Stimulated activated CD4-positive, alpha-beta T cell treated with anti-CD3 and anti-CD28 coated beads, Interleukin-1b, Interleukin-23, amount 100 ng/mL, for 1 hour (primary cell): Measurements from ENCODE around the gene LRRK1.

Experiments used
- DNase-seq, 2 donors: peaks; one replicate each; pipeline ENCODE4 v3.0.0-alpha.2; 2020; ENCODE audit warnings: low read depth in 2 of 2

LRRK1 gene

DNA sequence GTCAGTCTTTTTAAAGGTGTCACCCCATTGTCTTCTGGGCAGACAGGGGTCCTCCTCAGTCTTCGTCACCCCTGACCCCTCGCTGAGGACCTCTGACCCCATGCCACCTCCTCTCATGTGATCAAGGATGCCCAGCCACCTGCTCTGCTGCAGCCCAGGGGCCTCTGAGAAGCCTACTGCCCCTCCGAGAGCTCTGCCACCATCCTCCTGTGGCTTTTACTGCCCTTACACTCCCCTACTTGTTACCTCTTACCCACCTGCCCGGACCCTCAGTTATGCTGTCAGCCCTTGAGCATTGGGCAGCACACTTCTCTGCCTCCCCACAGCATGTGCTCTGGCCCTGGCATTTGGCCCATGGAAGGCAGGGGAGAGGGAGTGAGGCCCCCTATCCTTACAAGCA lies 123.2 kb downstream of the LRRK1 start:
- no peak for DNase-seq

DNA sequence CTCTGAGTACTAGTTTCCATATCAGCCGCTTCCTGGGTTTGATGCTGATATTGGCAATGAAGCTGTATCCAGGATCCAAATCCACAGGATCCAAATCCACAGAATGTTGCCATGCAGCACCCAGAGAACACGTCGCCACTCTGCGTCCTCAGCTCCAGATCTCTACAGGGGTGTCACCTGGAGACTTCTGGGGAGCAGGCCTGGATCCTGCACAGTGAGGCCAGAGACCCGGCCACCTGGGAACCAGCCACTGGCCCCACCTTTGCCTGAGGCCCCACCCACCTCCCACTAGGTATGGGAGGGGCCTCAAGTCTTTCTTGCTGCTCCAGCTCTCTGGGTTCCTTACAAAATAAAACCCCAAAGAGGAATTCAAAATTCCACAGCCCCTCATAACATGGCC lies 123.9 kb downstream of the LRRK1 start:
- DNase-seq = no peak

DNA sequence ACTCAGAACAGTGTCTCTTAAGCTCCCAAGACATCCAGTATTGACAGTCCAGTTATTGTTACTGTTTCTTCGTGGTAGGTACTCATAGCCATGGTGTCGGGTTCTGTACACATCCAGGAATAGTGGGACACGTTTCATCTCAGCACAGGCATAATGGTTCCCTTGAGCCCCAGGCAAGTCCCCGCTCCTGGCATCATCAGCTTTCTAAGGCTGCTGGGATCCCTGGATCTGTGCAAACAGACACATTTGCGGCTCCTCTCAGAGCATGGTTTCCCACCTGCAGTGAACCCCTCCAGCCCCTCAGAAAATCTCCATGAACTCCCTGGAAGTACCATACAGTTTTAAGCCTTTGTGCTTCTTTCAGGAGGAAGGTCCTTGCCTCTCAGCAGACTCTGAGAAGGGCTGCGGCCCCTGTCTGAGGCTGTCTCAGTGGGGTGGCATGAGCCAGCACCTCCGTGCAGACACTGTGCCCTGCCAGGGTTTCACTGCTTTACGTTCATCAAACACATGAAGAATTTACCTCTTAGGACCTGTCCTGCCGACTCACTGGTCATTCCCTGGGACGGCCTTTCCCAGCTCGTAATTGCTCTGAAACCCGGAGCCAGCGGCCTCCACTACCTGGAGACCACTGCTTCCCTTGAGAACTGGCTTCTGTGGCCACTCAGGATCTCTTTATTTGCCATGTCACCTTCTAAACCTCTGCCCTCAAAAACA lies 124.9 kb downstream of the LRRK1 start:
- no peak for DNase-seq

DNA sequence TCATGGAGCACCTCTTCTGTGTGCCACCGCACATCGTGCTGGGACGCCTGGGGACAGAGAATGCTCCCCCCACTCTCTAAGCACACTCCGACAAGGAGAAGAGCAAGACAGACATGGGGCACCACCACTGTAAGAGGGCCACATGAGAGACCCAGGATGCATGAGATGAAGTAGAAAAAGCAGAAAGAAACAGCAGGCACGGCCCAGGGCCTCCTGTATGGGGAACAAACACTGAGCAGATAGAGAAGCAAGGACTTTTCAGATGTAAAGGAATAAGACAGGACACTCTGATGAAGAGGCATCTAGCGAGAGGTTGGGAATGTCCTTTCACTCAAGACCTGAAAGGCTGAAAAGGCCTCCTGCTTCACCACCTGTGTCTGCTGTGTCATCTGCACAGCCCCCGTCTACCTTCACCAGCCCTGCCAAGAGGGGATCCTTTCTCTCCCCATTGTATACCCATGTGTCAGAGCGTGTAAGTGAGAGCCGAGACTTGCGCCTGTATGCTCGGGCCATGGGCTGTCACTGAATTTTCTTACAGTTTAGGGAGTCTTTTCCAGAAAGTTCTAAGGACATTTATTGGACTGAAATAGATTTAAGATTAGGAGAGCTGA lies 125.6 kb downstream of the LRRK1 start:
- DNase-seq = no peak

DNA sequence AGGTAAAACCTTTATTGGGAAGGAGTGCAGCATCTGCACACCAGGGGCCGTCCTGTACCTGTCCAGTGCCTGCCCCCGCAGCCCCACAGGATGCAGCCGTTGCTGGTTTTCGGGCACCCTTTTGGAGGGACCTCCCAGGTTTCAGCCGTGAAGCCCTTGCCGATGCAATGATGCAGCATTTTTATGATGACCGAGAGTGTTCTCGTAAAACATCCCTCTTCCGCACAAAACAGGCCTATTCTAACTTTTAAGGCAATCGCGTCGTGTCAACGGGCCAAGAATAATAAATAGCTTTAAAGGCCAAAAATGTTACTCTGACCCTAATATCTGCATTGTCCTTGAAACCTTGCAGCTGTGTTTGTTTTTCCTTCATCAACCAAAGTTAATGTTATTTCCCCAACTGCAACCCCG lies 126.1 kb downstream of the LRRK1 start:
- no peak for DNase-seq

DNA sequence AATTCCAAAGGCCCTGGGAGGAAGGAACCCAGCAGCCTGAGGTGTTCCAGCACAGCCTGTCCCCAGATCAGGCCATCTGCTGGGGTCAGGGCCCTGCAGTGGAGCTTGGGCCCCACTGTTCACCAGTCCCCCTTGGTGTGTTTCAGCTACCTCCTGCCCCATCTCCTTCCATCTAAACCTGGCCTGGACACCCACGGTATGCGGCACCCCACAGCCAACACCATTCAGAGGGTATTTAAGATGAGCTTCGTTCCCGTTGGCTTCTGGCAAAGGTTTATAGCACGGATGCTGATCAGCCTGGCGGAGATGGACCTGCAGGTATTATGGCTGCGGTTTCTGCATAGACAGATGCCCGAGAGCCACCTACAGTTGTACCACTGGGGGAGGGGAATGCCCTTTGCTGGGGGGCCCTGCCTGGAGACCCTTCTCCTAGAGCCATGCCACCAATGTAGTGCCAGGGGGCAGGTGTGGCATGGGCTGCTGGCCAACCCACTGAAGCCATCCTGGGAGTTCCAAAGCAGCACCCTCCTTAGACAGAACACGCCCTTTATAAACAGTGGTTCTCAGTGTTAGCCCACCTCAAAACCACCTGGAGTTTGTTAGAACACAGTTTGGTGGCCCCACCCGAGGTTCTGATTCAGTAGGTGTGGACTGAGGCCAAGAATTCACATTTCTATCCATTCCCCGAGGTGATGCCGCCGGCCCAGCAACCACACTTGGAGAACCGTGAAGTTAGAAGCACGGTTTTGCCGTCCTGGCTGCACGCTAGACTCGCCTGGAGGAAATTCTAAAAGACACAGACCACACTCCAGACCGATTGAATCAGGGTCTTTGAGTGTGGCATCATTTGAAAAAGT lies 126.9 kb downstream of the LRRK1 start:
- no peak for DNase-seq

DNA sequence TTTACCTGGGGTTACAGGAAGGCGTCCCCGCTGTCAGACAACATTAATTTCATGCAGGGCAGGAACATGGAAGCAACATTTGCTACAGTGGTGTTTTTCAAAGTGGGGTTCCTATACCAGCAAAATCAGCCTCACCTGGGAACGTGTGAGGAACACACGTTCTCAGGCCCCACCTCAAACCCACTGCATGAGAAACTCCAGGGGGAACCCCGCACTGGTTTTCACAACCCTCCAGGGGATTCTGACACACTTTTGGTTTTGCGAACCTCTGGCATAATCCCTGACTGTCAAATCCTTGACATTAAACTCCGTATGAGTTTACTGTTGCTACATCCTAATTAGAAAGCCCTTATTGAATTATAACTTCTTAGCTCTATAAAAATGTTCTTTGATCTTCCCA lies 127.7 kb downstream of the LRRK1 start:
- no peak for DNase-seq

DNA sequence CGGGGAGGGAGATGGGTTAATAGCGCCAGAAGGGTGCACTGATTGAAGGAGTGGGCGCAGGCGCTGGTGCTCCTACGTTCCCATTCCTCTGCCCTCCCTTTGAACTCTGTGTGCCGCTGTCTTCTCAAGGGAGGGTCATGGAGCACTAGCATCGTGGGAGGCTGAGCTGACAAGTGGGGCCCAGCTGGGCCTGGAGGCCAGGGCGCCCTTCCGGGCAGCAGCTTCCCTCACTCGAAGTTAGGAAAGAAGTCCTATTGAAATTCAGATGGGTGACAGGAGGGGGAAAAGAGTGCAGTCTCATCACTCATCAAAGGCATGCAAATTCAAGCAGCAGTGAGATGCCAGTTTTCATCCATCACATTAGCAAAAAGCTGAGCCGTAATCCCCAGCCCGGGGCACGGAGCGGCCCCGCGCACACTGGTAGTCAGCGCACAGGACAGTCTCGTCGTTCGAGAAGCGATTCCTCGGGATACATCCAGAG lies 128.2 kb downstream of the LRRK1 start:
- DNase-seq = no peak

DNA sequence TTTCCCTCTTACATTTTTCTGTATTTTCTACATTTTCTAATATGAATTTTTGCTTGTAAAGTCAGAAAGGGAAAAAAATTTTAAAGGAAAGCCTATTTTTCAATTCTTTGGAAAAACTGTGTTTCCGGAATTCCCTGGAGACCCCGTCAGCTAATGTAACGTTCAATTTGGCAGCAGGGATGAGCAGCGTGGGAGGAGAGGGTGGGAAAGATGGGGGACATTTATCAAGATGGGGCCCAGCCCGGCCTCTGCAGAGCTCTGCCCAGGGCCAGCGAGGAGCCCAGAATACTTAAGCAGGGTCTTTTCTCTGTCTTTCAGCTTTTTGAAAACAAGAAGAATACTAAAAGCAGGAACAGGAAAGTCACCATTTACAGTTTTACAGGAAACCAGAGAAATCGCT lies 129.0 kb downstream of the LRRK1 start:
- DNase-seq = no peak

DNA sequence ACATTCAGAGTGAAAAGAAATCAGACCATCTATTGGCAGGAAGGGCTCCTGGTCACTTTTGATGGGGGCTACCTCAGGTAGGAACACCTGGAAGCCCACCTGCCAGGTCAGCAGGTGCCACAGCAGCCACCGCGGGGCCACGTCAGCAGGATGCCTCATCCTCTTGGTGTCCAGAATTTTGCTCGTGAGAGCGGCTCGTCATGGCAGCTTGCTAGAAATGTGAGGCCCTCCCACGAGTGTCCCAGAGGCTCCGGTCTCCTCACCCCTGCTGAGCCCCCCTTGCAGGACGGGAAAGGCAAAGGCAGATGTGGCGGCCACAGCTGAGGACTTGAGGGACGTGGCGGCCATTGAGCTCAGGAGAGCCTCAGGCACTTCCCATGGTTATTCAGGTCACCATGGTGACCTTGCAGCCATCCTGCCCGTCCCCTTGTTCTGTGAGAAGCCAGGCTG lies 129.4 kb downstream of the LRRK1 start:
- no peak for DNase-seq

DNA sequence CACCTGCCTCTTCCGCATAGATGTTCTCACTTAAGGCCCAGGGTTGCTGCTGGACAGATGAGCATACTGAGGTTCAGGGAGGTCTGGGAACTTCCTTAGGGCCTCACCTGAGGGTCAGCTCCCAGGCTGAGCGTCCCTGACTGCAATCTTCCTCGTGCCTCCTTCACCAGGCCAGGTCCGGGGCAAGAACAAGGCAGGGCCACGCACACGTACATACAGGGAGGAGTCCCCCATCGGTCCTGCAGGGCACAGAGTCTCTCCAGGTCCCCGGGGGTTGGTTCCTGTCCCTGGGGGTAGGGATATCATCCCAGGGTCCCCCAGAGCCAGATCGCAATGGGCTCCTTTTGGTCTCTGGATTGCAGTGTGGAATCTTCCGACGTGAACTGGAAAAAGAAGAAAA lies 130.1 kb downstream of the LRRK1 start:
- DNase-seq = no peak

DNA sequence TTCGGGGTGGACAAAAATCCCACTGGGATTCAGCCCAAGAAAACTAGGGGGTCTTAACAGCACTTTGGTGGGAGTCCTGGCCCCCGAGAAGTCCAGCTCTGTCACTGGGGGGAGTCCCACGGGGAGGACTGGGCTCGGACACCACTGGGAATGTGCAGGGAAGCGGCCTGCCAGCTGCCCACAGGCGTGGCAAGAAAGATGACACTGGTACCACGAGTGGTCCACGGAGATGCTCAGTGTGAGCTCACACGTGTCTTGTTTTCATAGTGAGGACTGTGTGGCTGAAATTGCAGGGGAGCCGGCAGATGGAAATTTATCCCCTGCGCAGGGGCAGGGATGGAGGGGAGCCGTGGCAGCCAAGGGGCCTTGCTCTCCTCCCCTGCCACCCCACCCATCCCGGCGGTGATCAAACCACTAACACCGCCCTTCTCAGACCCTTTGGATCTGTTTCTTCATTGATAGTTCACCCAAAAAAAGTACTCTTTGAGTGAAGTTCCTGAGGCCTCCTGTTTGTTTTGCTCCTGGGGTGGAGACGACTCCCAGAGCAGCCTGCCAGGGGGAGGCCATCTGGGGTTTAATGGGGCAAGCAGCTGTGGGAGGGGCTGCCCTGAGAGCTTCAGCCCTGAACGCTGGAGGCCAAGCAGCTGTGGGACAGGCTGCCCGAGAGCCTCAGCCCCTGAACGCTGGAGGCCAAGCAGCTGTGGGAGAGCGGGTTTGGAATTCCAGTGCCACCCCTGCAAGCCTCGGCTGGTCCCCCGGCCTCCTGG lies 130.9 kb downstream of the LRRK1 start:
- no peak for DNase-seq

DNA sequence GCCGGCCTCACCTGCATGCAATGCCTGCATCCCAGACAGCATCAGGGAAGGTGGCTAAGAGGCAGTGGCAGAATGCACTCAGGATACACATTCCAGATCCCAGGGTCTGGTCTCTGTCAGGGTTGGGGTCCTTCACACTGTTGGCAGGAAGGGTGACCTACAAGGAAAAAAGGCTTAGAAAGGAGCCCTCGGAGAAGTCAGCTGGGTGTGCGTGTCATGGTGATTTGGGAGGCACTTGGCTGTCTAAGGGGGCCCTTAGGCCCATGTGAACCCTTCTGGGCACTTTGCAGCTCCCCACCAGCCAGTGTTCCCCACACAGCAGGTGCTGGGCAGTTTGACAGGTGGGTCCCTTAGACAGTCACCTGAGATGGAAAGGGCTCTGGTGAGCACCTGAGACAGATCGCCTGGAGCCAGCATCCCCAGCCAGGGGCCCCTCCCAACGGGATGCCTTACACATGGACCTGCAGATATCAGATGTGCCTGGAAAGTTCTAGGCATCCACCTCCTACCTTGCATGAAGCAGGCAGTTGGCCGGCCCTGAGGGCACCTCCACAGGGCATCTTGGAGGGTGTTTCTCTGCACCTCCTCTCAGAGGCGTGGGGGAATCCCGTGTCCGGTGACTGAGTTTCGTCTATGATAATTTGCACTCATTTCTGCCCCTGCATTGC lies 131.6 kb downstream of the LRRK1 start:
- DNase-seq = no peak

DNA sequence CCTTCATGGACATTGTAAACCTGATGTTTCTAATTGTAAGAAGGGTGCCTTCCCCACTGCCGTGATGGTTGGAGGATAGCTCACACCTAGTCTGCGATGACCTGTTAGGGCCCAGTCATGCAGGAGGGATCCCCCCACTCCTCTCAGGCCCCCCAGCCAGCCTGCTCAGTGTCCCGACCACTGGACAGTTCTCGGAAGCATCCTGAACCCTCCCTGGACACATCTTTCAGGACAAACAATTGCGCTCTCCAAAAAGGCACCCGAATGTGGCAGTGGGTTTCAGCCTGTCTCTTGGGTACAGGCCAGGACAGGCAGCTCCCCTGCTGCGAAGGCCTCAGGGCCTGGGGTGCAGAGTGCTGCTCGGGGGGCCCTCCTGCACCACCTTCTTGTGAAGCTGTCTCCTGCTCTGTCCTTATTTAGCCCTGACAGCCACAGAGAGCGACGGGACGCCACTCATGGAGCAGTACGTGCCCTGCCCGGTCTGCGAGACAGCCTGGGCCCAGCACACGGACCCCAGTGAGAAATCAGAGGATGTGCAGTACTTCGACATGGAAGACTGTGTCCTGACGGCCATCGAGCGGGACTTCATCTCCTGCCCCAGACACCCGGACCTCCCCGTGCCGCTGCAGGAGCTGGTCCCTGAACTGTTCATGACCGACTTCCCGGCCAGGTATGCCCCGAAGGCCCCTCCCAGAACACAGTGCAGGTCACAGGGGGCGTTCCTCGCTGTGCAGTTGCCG lies 132.3 kb downstream of the LRRK1 start:
- DNase-seq = no peak

DNA sequence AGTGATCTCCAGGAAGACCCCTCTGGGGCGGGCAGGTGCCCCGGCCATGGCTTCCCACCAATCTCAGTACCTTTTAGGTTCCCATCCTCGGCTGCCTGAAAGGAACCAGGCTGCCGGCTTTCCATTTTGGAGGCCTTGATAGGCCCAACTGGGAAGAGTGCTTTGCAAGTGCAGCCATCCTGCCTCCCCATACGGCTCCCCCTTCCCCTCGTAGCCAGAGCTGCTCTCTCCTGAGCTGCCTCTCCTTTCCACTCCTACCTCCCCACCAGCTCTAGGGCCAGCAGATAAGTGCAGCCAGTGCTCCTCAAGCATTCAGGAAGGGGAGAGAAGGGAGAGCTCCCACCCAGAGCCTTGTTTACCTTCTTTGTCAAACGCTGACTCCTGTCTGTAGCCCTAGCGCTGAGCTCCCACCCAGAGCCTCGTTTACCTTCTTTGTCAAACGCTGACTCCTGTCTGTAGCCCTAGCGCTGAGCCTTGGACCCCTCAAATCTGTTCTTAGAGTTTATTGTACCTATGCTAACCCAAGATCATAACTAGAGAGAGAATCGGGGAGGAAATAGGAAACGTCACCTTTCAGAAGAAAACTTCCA lies 133.0 kb downstream of the LRRK1 start:
- no peak for DNase-seq

DNA sequence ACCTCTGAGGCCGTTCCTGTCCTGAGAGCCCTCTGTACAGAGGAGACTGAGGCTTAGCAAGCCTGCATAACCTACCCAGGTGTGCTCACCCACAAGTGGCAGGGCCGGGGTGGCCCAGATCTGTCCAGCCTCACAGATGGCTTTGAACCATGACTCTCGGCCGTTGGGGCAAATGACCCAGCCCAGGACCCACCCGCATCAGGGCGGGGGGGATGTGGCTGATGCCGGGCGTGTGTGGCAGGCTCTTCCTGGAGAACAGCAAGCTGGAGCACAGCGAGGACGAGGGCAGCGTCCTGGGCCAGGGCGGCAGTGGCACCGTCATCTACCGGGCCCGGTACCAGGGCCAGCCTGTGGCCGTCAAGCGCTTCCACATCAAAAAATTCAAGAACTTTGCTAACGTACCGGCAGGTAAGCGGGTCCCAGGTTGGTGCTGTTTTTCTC lies 133.5 kb downstream of the LRRK1 start:
- no peak for DNase-seq

DNA sequence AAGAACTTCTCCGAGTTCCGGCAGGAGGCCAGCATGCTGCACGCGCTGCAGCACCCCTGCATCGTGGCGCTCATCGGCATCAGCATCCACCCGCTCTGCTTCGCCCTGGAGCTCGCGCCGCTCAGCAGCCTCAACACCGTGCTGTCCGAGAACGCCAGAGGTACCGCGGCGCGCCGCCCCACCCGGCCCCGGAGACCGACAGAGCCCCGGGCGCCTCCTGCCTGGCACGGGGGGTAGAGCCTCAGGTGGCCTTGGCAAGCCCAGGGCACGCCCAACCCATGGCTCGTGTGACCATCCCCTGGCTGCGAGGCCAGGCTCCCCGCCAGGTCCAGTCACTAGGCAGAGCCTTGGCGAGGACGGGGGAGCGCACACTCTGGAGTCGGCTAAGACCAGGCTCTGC lies 134.1 kb downstream of the LRRK1 start:
- DNase-seq = no peak

DNA sequence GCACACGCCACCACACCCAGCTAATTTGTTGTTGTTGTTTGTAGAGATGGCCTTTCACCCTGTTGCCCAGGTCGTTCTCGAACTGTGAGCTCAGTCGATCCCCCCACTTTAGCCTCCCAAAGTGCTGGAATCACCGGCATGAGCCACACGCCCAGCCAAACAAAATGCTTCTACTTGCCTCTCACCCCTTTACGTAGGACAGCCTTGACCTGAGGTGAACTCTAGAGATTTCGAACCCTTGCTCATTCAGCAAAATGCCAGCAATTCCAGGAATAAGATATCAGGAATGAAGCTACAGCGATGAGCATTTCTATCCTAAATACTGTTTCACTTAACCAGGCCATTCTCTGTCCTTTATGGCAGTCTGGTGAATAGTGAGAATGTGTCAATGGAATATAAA lies 135.0 kb downstream of the LRRK1 start:
- no peak for DNase-seq

DNA sequence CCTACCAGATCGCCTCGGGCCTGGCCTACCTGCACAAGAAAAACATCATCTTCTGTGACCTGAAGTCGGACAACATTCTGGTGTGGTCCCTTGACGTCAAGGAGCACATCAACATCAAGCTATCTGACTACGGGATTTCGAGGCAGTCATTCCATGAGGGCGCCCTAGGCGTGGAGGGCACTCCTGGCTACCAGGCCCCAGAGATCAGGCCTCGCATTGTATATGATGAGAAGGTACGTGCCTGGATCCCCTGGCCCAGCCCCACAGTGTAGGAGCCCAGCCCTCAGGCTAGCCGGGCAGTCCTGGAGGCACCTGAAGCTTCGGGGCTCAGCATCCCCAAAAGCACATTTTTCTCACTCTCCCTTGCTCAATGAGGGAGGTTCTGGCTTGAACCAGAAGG lies 135.8 kb downstream of the LRRK1 start:
- DNase-seq = no peak

DNA sequence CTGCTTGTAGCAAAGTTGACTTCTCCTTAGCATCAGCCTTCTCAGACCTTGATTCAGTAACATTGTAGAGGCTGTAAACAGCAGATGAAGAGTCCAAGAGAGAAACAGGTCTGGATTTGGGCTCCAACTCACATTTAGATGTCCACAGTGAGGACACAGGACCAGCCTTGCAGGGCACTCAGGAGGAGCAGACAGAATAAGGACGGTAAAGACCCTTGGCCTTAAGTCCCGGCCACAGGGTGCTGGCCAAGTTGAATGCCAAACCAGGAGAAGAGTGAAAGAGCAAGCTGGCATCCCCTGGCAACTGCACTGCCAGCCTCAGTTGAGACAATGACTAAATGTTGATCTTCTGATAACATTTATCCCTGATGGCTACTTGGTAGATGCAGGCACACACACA lies 136.3 kb downstream of the LRRK1 start:
- DNase-seq = no peak
